Measurements from ENCODE around the gene MUC13.

GRCh38 chr3:124951511-124952281 is 17.1 kb upstream of the MUC13 start:
- no peak for TF ChIP-seq MXI1 (conservative IDR thresholded peaks at IDR 0.05; ENCODE audit: poor library complexity, severe bottlenecking)
- no peak for TF ChIP-seq CTCF (IDR thresholded peaks at IDR 0.05; ENCODE audit: poor library complexity, severe bottlenecking)
- no peak for TF ChIP-seq EZH2 (IDR thresholded peaks at IDR 0.05; ENCODE audit: borderline replicate concordance, insufficient read depth, low read length, poor library complexity, severe bottlenecking)
- no peak for TF ChIP-seq EP300 (conservative IDR thresholded peaks at IDR 0.05; ENCODE audit: poor library complexity, severe bottlenecking)
- TF ChIP-seq POLR2AphosphoS5 (IDR thresholded peaks at IDR 0.05) = no peak
- no peak for TF ChIP-seq REST (IDR thresholded peaks at IDR 0.05; ENCODE audit: borderline replicate concordance)

Measured in neural cell (in vitro differentiated cells).